Right atrium auricular region (tissue), 2 donors: ENCODE data around the gene B3GNT8. TPM values are rescaled to one million over a fixed set of nuclear protein-coding genes. Genes with fewer than 3 reads are reported as not detected.

Source experiments
- DNase-seq: peaks from one replicate; pipeline ENCODE4 v3.0.0-alpha.2; 2019; ENCODE audit warnings: low spot score
- H3K27ac ChIP-seq, 2 donors: fragments of 200-600 bp; sonication (generic); 1 replicate in 1 of 2; 2 replicates in 1 of 2; pipeline ENCODE4 v1.5.1; 2016 to 2019
- H3K27me3 ChIP-seq, 2 donors: fragments of 200-600 bp; sonication (generic); one replicate each; pipeline versions ENCODE4 v1.5.1 to v1.6.0; 2017 to 2019
- H3K36me3 ChIP-seq: fragments of 200-600 bp; sonication (generic); one replicate; pipeline ENCODE4 v1.5.1; 2016
- H3K4me1 ChIP-seq, 2 donors: fragments of 200-600 bp; sonication (generic); one replicate each; pipeline versions ENCODE4 v1.5.1 to v1.6.0; 2017 to 2019
- H3K4me3 ChIP-seq, 2 donors: fragments of 200-600 bp; sonication (generic); 1 replicate in 1 of 2; 2 replicates in 1 of 2; pipeline ENCODE4 v1.5.1; 2017 to 2019; ENCODE audit warnings: mild to moderate bottlenecking in 1 of 2, moderate library complexity in 1 of 2
- H3K9me3 ChIP-seq, 2 donors: fragments of 200-600 bp; sonication (generic); one replicate each; pipeline ENCODE4 v1.5.1; 2019
- total RNA-seq, 2 donors: library from RNA; depleted of rRNA; stranded (reverse); fragments of >200 nt; gene quantifications; one replicate each; pipeline ENCODE4 v1.1.0, GENCODE V29; 2016
- TF ChIP-seq, protein P1 (sequence below), 2 donors: fragments of 200-600 bp; sonication (generic); IDR thresholded peaks; one replicate each; pipeline ENCODE4 v1.5.1; 2019; ENCODE audit warnings: antibody characterized with exemption in 2 of 2

B3GNT8 gene
- total RNA-seq, 2 donors from 2014 or later: 1.9 to 4.5 TPM

DNA sequence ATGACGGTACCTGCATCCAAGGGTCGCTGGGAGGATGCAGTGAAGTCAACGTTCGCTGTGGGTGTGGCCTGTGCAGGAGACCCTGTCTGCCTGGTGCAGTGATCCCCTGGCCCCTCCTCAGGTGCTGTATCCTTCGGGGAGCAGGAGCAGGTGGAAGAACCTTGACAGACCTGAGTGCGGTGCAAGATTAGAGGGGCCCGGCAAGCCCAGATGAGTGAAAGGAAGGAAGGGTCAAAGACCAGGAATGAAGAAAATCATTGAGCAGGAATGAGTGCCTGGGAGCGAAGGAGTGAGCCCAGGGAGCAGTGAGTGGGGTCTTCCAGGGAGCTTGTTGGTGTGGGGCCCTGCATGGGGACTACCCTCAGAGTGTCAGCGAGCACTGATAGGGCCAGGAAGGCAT is 12.7 kb downstream of the B3GNT8 start:
- DNase-seq: no peak
- Histone ChIP-seq H3K27me3 (no peaks in the 10 kb centered on the region), H3K9me3 (no peaks in the 10 kb centered on the region), H3K4me3 (no peak overlapping the region), H3K27ac (no peak overlapping the region), H3K36me3 (peaks cover 55% of the 10 kb centered on the region), H3K4me1 (peaks cover 0 to 27% of the 10 kb centered on the region in 2 donors)
- TF ChIP-seq, protein P1, sequence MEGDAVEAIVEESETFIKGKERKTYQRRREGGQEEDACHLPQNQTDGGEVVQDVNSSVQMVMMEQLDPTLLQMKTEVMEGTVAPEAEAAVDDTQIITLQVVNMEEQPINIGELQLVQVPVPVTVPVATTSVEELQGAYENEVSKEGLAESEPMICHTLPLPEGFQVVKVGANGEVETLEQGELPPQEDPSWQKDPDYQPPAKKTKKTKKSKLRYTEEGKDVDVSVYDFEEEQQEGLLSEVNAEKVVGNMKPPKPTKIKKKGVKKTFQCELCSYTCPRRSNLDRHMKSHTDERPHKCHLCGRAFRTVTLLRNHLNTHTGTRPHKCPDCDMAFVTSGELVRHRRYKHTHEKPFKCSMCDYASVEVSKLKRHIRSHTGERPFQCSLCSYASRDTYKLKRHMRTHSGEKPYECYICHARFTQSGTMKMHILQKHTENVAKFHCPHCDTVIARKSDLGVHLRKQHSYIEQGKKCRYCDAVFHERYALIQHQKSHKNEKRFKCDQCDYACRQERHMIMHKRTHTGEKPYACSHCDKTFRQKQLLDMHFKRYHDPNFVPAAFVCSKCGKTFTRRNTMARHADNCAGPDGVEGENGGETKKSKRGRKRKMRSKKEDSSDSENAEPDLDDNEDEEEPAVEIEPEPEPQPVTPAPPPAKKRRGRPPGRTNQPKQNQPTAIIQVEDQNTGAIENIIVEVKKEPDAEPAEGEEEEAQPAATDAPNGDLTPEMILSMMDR (IDR thresholded peaks at IDR 0.05): no peak

DNA sequence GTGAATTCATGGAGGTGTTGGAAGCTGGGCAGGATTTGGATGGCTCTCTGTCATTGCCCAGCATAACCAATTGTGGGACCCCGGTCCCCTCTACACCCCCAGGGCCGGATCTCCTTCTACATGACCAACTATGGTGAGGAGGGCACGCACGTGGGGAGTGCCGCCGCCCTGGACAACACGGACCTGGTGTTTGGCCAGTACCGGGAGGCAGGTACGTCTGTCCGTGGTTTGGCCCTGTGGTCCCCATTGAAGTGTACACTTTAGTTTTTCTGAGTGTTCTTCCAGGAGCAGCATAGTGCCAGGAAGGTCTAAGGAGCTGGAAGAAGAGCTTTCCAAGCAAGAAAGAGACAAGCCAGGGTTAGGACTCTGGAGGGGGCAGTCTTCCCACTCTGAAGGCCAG is 13.2 kb downstream of the B3GNT8 start:
- no peaks in the 10 kb centered on the region for H3K27me3 ChIP-seq
- H3K4me3 ChIP-seq: no peak overlapping the region
- H3K9me3 ChIP-seq: no peaks in the 10 kb centered on the region
- peaks cover 50% of the 10 kb centered on the region for H3K36me3 ChIP-seq
- DNase-seq: no peak
- TF ChIP-seq, protein P1 (IDR thresholded peaks at IDR 0.05): no peak
- peaks cover 0 to 32% of the 10 kb centered on the region in 2 donors for H3K4me1 ChIP-seq
- H3K27ac ChIP-seq: no peak overlapping the region

DNA sequence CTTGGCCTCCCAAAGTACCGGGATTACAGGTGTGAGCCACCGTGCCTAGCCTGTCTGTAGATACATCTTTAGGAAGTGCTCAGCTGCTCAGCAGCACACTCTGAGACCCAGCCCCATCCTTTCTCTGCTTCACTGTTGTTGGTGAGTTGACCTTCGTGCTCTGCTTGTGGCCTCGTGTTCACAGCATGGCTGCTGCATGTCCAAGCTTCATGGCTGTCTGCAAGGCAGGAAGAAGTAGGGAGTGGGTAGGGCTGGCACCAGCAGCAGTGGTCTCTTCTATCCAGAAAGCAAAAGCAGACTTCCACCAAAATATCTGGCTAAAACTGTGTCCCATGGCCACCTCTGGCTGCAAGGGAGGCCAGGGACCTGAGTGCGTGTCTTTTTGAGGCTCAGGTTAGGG is 14.2 kb downstream of the B3GNT8 start:
- no peak for DNase-seq
- H3K36me3 ChIP-seq: peaks cover 44% of the 10 kb centered on the region
- peak overlapping the region in 1 of 2 donors; percentile 1 for H3K27ac ChIP-seq
- no peaks in the 10 kb centered on the region for H3K9me3 ChIP-seq
- TF ChIP-seq, protein P1 (IDR thresholded peaks at IDR 0.05): no peak
- peaks cover 0 to 40% of the 10 kb centered on the region in 2 donors for H3K4me1 ChIP-seq
- H3K27me3 ChIP-seq: no peaks in the 10 kb centered on the region
- H3K4me3 ChIP-seq: no peak overlapping the region

DNA sequence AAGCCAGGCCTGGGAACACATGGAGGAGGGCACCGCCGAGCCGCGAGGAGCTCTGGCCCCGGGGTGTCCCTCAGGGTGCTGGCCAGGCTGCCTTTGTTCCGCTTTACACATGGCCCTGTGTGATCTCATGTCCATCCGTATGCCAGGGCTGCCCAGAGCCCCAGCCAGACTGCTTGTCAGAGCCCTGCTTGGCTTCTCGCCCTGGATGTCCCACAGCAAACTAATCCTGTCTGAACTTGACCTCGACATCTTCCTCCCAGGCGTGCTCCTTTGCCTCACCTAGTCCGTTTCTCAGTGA is 15.3 kb downstream of the B3GNT8 start:
- Histone ChIP-seq H3K9me3 (no peaks in the 10 kb centered on the region), H3K36me3 (peaks cover 35% of the 10 kb centered on the region), H3K27me3 (no peaks in the 10 kb centered on the region), H3K4me3 (no peak overlapping the region), H3K4me1 (peaks cover 0 to 42% of the 10 kb centered on the region in 2 donors), H3K27ac (peak overlapping the region; percentile 71 to 78)
- TF ChIP-seq, protein P1 (IDR thresholded peaks at IDR 0.05): no peak
- DNase-seq: no peak

DNA sequence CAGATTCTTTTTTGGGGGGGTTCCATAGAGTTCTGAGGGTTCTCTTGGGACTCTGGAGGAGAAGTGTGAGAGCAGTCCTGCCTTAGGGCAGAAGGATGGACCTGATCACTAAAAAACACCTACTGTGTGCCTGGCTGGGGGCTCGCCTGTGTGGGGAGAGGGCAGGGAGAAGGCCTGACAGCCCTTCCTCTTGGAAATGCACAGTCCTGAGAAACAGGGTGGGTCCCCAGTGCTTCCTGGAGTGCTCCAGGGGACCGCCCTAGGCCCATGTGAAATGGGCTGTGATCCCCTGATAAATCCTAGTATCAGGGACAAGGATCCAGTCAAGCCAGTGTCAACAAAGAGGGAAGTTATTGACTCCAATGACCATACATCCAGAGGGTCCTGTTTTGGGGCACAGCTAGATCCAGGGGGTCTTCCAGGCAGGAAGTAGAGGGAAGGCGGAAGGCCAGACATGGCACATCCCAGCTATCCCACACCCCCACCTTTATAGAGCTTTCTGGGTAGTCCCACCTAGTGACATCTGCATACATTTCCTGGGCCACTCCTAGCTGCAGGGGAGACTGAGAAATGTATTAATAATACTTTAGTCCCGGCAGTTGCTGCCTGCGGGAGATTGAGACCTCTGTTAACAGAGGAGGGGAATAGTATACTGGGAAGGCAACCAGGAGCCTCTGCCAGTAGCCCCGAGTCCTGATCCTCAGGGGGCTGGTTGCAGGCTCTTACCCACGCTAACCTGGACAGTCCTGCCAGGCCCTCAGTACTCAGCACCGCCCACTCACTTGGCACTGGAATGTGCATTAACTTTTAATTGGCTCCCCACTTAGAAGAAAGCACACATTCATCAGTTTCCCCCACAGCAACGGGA is 15.8 kb downstream of the B3GNT8 start:
- H3K27me3 ChIP-seq: no peaks in the 10 kb centered on the region
- no peaks in the 10 kb centered on the region for H3K9me3 ChIP-seq
- peaks cover 29% of the 10 kb centered on the region for H3K36me3 ChIP-seq
- peaks cover 0 to 45% of the 10 kb centered on the region in 2 donors for H3K4me1 ChIP-seq
- TF ChIP-seq, protein P1 (IDR thresholded peaks at IDR 0.05): no peak
- DNase-seq: no peak
- H3K4me3 ChIP-seq: no peak overlapping the region
- peak overlapping the region; percentile 71 to 78 for H3K27ac ChIP-seq
